ENCODE data around the gene MCUB. TPM values are rescaled to one million over a fixed set of nuclear protein-coding genes. Genes with fewer than 3 reads are reported as not detected.
A peak's percentile ranks its signal among the peaks of the same experiment; 100 is the strongest.

Gene MCUB
- total RNA-seq, 1 experiment from 2014 or later: 12.5 TPM

GRCh38 chr4:109729718-109730618 lies 169.9 kb downstream of the MCUB start, which contains the start of gene PLA2G12A:
Gene PLA2G12A, minus strand, starts transcription at chr4:109730070. Its CDS starts 261 bp downstream, at chr4:109729809.
- peak; percentile 53 for DNase-seq (ENCODE audit: low read depth)

- no peak for DNase-seq (ENCODE audit: low read depth)
These were observed 170.8 kb downstream of the MCUB start for GRCh38 chr4:109730619-109731545.

GRCh38 chr4:109733728-109734127 lies 173.7 kb downstream of the MCUB start:
- DNase-seq (ENCODE audit: low read depth): peak; percentile 2

GRCh38 chr4:109735566-109736365 lies 175.7 kb downstream of the MCUB start:
- no peak for DNase-seq (ENCODE audit: low read depth)

Other genes with a start within 250 kb of the MCUB start
- 4.9 and 7.0 TPM in 2 replicates for gene SEC24B, start 126.4 kb upstream of the MCUB start, total RNA-seq (2014; rRNA removed; shearing (Covaris generic))
- 21.7 and 31.8 TPM in 2 replicates for gene CASP6, start 143.2 kb downstream of the MCUB start, total RNA-seq (2014; rRNA removed; shearing (Covaris generic))
- gene PLA2G12A, start 169.8 kb downstream of the MCUB start, total RNA-seq (2014; rRNA removed; shearing (Covaris generic)): 5.3 and 7.6 TPM in 2 replicates
- 1.7 and 3.6 TPM in 2 replicates for gene CFI, start 241.8 kb downstream of the MCUB start, total RNA-seq (2014; rRNA removed; shearing (Covaris generic))